NB4 (cell line): ENCODE measurements around the gene GABRB1.

Experiments used
- MYC ChIP-seq: IDR thresholded peaks from 2 replicates; pipeline ENCODE4 v1.6.1; 2011; ENCODE audit warnings: low read depth, low read length
- POLR2A ChIP-seq: IDR thresholded peaks from 2 replicates; pipeline ENCODE4 v1.6.1; 2011; ENCODE audit warnings: mild to moderate bottlenecking; ENCODE audit not compliant: insufficient read length; ENCODE audit errors: extremely low read depth
- TF ChIP-seq, protein P1 (sequence below): IDR thresholded peaks from one replicate; pipeline ENCODE4 v1.5.1; 2012; ENCODE audit warnings: low read depth, low read length
- TF ChIP-seq, protein P2 (sequence below): IDR thresholded peaks from 2 replicates; pipeline ENCODE4 v1.6.1; 2011; ENCODE audit warnings: low read depth, low read length

DNA sequence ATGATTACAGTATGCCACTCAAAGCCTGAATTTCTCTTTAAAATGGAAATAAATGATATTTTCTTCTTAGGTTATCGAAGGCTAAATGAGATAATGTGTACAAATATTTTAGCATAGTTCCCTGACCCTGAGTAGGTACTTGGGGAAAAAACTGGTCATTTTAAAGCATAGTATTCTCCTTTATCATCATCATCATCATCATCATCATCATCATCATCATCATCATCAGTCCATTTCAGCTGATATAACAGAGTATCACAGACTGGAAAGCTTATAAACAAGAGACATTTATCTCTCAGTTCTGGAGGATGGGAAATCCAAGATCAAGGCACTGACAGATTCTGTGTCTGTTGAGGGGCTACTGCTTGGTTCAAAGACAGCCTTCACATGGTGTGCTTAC is 13.9 kb downstream of the GABRB1 start:
- TF ChIP-seq, protein P1, sequence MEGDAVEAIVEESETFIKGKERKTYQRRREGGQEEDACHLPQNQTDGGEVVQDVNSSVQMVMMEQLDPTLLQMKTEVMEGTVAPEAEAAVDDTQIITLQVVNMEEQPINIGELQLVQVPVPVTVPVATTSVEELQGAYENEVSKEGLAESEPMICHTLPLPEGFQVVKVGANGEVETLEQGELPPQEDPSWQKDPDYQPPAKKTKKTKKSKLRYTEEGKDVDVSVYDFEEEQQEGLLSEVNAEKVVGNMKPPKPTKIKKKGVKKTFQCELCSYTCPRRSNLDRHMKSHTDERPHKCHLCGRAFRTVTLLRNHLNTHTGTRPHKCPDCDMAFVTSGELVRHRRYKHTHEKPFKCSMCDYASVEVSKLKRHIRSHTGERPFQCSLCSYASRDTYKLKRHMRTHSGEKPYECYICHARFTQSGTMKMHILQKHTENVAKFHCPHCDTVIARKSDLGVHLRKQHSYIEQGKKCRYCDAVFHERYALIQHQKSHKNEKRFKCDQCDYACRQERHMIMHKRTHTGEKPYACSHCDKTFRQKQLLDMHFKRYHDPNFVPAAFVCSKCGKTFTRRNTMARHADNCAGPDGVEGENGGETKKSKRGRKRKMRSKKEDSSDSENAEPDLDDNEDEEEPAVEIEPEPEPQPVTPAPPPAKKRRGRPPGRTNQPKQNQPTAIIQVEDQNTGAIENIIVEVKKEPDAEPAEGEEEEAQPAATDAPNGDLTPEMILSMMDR: no peak
- TF ChIP-seq, protein P2, sequence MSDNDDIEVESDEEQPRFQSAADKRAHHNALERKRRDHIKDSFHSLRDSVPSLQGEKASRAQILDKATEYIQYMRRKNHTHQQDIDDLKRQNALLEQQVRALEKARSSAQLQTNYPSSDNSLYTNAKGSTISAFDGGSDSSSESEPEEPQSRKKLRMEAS: no peak
- TF ChIP-seq POLR2A (no peak), MYC (no peak)
